ENCODE measurements around the gene CLOCK. TPM values are rescaled to one million over a fixed set of nuclear protein-coding genes. Genes with fewer than 3 reads are reported as not detected.

CLOCK gene
- polyA plus RNA-seq, 1 of the 3 experiments (the other 2 are of a cell fraction) = 4.2 TPM

DNA sequence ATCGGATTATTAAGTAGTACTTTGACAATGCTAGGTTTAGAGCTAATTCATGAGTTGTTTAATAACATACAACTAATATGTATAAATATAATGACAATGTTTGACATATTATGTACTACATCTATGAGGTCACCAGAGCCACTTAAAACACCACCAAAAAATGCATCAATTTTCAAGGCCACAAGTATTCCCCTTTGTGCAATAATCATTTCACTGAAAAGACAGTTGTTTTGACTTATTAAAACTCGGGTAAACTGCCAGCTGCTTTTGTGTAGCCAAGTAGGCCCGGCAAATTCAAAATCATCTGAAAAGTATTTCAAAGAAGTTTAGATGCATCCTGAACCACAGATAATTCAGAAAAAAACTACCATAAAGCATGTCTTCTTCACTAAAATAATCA lies 48.7 kb downstream of the CLOCK start:
- Histone ChIP-seq H3K79me2 (ENCODE audit: insufficient read depth) (peaks cover 52% of the 10 kb centered on the region), H3K4me2 (no peak overlapping the region), H3K9ac (no peak overlapping the region), H3K4me1 (ENCODE audit: control insufficient read depth in 1 of 2, insufficient read depth in 2 of 2, low read depth in 1 of 2, low read length in 1 of 2) (peaks cover 0 to 3% of the 10 kb centered on the region in 2 experiments; a peak in 1 of 4 replicates), H3K9me2 (no peaks in the 10 kb centered on the region), H3K36me3 (replicated peaks in 1 of 2; ENCODE audit: control insufficient read depth in 1 of 2, insufficient read depth in 2 of 2, low read length in 1 of 2) (peaks cover 10 to 20% of the 10 kb centered on the region in 2 experiments), H3F3A (replicated peaks; ENCODE audit: insufficient read depth) (no peaks in the 10 kb centered on the region), H3K27me3 (ENCODE audit: insufficient read depth) (no peaks in the 10 kb centered on the region), H2AFZ (ENCODE audit: low read depth) (no peak overlapping the region), H4K20me1 (ENCODE audit: insufficient read depth) (no peaks in the 10 kb centered on the region), H3K4me3 (ENCODE audit: low read depth in 2 of 2, low read length in 1 of 2) (no peak overlapping the region), H3K9me3 (no peaks in the 10 kb centered on the region), H3K27ac (ENCODE audit: low read depth in 2 of 2, low read length in 1 of 2) (no peak overlapping the region)
- TF ChIP-seq EZH2phosphoT487 (IDR thresholded peaks at IDR 0.05; ENCODE audit: borderline replicate concordance, low read depth) = no peak
- no peak for TF ChIP-seq MXI1 (IDR thresholded peaks at IDR 0.05; ENCODE audit: low read depth, low read length)
- no peak for TF ChIP-seq SIN3A (IDR thresholded peaks at IDR 0.05; ENCODE audit: borderline replicate concordance, low read depth, low read length)
- no peak for TF ChIP-seq FOSL2 (IDR thresholded peaks at IDR 0.05; ENCODE audit: borderline replicate concordance, low read depth)
- no peak for TF ChIP-seq FOXM1 (IDR thresholded peaks at IDR 0.05; ENCODE audit: low read depth)
- TF ChIP-seq POLR2AphosphoS5 (IDR thresholded peaks at IDR 0.05; ENCODE audit: low read depth, low read length) = no peak
- no peak for TF ChIP-seq YY1 (IDR thresholded peaks at IDR 0.05; ENCODE audit: low read depth)
- TF ChIP-seq MEF2A (IDR thresholded peaks at IDR 0.05; ENCODE audit: borderline replicate concordance, low read depth) = no peak
- TF ChIP-seq, protein P1, sequence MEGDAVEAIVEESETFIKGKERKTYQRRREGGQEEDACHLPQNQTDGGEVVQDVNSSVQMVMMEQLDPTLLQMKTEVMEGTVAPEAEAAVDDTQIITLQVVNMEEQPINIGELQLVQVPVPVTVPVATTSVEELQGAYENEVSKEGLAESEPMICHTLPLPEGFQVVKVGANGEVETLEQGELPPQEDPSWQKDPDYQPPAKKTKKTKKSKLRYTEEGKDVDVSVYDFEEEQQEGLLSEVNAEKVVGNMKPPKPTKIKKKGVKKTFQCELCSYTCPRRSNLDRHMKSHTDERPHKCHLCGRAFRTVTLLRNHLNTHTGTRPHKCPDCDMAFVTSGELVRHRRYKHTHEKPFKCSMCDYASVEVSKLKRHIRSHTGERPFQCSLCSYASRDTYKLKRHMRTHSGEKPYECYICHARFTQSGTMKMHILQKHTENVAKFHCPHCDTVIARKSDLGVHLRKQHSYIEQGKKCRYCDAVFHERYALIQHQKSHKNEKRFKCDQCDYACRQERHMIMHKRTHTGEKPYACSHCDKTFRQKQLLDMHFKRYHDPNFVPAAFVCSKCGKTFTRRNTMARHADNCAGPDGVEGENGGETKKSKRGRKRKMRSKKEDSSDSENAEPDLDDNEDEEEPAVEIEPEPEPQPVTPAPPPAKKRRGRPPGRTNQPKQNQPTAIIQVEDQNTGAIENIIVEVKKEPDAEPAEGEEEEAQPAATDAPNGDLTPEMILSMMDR (IDR thresholded peaks at IDR 0.05) = no peak
- no peak for TF ChIP-seq TCF12 (IDR thresholded peaks at IDR 0.05)
- TF ChIP-seq, protein P2, sequence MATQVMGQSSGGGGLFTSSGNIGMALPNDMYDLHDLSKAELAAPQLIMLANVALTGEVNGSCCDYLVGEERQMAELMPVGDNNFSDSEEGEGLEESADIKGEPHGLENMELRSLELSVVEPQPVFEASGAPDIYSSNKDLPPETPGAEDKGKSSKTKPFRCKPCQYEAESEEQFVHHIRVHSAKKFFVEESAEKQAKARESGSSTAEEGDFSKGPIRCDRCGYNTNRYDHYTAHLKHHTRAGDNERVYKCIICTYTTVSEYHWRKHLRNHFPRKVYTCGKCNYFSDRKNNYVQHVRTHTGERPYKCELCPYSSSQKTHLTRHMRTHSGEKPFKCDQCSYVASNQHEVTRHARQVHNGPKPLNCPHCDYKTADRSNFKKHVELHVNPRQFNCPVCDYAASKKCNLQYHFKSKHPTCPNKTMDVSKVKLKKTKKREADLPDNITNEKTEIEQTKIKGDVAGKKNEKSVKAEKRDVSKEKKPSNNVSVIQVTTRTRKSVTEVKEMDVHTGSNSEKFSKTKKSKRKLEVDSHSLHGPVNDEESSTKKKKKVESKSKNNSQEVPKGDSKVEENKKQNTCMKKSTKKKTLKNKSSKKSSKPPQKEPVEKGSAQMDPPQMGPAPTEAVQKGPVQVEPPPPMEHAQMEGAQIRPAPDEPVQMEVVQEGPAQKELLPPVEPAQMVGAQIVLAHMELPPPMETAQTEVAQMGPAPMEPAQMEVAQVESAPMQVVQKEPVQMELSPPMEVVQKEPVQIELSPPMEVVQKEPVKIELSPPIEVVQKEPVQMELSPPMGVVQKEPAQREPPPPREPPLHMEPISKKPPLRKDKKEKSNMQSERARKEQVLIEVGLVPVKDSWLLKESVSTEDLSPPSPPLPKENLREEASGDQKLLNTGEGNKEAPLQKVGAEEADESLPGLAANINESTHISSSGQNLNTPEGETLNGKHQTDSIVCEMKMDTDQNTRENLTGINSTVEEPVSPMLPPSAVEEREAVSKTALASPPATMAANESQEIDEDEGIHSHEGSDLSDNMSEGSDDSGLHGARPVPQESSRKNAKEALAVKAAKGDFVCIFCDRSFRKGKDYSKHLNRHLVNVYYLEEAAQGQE (IDR thresholded peaks at IDR 0.05; ENCODE audit: low read depth, low read length) = no peak
- TF ChIP-seq NFIC (IDR thresholded peaks at IDR 0.05; ENCODE audit: borderline replicate concordance) = no peak
- TF ChIP-seq, protein P3, sequence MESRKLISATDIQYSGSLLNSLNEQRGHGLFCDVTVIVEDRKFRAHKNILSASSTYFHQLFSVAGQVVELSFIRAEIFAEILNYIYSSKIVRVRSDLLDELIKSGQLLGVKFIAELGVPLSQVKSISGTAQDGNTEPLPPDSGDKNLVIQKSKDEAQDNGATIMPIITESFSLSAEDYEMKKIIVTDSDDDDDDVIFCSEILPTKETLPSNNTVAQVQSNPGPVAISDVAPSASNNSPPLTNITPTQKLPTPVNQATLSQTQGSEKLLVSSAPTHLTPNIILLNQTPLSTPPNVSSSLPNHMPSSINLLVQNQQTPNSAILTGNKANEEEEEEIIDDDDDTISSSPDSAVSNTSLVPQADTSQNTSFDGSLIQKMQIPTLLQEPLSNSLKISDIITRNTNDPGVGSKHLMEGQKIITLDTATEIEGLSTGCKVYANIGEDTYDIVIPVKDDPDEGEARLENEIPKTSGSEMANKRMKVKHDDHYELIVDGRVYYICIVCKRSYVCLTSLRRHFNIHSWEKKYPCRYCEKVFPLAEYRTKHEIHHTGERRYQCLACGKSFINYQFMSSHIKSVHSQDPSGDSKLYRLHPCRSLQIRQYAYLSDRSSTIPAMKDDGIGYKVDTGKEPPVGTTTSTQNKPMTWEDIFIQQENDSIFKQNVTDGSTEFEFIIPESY (IDR thresholded peaks at IDR 0.05; ENCODE audit: borderline replicate concordance, low read depth) = no peak
- no peak for TF ChIP-seq RAD21 (IDR thresholded peaks at IDR 0.05; ENCODE audit: low read length)
- POLR2A ChIA-PET = no interaction called here
- 91% methylated on average over 3 of the region's 3 CpGs for WGBS (ENCODE audit: low lambda C conversion rate)
- no peak for DNase-seq
- CTCF ChIA-PET = no interaction called here
